Measurements from ENCODE around the gene ARRB1.

DNA sequence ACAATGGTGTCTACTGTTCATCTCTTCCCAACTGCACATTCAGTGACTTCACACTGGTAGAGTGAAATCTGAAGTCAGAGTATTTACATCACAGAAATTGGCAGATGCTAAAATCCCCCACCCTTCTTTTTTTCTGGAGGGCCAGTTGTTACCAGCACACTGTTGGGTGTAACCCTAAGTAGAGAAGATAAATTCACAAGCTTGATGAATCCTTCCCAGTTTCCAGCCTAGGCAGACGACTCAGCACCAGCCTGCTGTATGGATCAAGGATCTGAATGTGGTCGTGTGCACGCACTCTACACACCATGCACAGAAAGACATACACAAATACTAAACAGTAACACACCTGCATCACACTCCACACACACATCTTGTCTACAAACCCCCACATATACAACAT lies 46.0 kb downstream of the ARRB1 start:
- TF ChIP-seq EP300 (IDR thresholded peaks at IDR 0.05; ENCODE audit: borderline replicate concordance in 1 of 2, control insufficient read depth in 1 of 2, low read depth in 2 of 2, low read length in 2 of 2) (no peak), RCOR1 (conservative IDR thresholded peaks at IDR 0.05; ENCODE audit: low read depth, low read length) (no peak), SUZ12 (IDR thresholded peaks at IDR 0.05; ENCODE audit: unreplicated experiment) (no peak), TCF12 (IDR thresholded peaks at IDR 0.05; ENCODE audit: low read depth, low read length) (no peak), CEBPB (IDR thresholded peaks at IDR 0.05; ENCODE audit: borderline replicate concordance in 1 of 2, low read depth in 2 of 2, low read length in 2 of 2) (no peak), RAD51 (IDR thresholded peaks at IDR 0.05) (no peak), EZH2 (IDR thresholded peaks at IDR 0.05; ENCODE audit: borderline replicate concordance, control insufficient read depth, low read depth, low read length) (no peak), SP1 (IDR thresholded peaks at IDR 0.05; ENCODE audit: low read depth, low read length) (no peak), POLR2AphosphoS5 (IDR thresholded peaks at IDR 0.05; ENCODE audit: low read length) (no peak), TAF1 (IDR thresholded peaks at IDR 0.05; ENCODE audit: borderline replicate concordance, low read depth, low read length) (no peak), FOS (IDR thresholded peaks at IDR 0.05; ENCODE audit: borderline replicate concordance, extremely low read depth, insufficient read length) (no peak)
- TF ChIP-seq, protein P1, sequence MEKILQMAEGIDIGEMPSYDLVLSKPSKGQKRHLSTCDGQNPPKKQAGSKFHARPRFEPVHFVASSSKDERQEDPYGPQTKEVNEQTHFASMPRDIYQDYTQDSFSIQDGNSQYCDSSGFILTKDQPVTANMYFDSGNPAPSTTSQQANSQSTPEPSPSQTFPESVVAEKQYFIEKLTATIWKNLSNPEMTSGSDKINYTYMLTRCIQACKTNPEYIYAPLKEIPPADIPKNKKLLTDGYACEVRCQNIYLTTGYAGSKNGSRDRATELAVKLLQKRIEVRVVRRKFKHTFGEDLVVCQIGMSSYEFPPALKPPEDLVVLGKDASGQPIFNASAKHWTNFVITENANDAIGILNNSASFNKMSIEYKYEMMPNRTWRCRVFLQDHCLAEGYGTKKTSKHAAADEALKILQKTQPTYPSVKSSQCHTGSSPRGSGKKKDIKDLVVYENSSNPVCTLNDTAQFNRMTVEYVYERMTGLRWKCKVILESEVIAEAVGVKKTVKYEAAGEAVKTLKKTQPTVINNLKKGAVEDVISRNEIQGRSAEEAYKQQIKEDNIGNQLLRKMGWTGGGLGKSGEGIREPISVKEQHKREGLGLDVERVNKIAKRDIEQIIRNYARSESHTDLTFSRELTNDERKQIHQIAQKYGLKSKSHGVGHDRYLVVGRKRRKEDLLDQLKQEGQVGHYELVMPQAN (conservative IDR thresholded peaks at IDR 0.05), result no peak
- TF ChIP-seq, protein P2, sequence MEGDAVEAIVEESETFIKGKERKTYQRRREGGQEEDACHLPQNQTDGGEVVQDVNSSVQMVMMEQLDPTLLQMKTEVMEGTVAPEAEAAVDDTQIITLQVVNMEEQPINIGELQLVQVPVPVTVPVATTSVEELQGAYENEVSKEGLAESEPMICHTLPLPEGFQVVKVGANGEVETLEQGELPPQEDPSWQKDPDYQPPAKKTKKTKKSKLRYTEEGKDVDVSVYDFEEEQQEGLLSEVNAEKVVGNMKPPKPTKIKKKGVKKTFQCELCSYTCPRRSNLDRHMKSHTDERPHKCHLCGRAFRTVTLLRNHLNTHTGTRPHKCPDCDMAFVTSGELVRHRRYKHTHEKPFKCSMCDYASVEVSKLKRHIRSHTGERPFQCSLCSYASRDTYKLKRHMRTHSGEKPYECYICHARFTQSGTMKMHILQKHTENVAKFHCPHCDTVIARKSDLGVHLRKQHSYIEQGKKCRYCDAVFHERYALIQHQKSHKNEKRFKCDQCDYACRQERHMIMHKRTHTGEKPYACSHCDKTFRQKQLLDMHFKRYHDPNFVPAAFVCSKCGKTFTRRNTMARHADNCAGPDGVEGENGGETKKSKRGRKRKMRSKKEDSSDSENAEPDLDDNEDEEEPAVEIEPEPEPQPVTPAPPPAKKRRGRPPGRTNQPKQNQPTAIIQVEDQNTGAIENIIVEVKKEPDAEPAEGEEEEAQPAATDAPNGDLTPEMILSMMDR (IDR thresholded peaks at IDR 0.05 in 2 of 3, conservative IDR thresholded peaks at IDR 0.05 in 1 of 3; ENCODE audit: control insufficient read depth in 2 of 3, extremely low read depth in 1 of 3, insufficient read depth in 1 of 3, low read depth in 3 of 3, low read length in 3 of 3), result no peak
- TF ChIP-seq, protein P3, sequence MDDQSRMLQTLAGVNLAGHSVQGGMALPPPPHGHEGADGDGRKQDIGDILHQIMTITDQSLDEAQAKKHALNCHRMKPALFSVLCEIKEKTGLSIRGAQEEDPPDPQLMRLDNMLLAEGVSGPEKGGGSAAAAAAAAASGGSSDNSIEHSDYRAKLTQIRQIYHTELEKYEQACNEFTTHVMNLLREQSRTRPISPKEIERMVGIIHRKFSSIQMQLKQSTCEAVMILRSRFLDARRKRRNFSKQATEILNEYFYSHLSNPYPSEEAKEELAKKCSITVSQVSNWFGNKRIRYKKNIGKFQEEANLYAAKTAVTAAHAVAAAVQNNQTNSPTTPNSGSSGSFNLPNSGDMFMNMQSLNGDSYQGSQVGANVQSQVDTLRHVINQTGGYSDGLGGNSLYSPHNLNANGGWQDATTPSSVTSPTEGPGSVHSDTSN (IDR thresholded peaks at IDR 0.05; ENCODE audit: insufficient replicate concordance, low read depth, low read length), result no peak

All from GM12878 (cell line).